Panc1 (cell line): ENCODE measurements around the gene SAP30BP. TPM values are rescaled to one million over a fixed set of nuclear protein-coding genes. Genes with fewer than 3 reads are reported as not detected.

Experiments used
- ATAC-seq: fragments of 200-7000 bp; cut with Tn5 transposase; 2 replicates; pipeline ENCODE4 v1.9.1; 2020; ENCODE audit warnings: mild to moderate bottlenecking, moderate library complexity
- Bru-seq: library from RNA; stranded (reverse); fragments of 400-500 nt; gene quantifications from one replicate; lab custom pipeline; 2021; lab: Mats Ljungman, UMichigan
- BruChase-seq, 2 experiments: library from RNA; stranded (reverse); fragments of 400-500 nt; gene quantifications; one replicate each; lab custom pipeline; 2021; lab: Mats Ljungman, UMichigan
- BruUV-seq: library from RNA; stranded (reverse); fragments of 400-500 nt; replicated peaks from 2 replicates; lab custom pipeline; 2021; lab: Mats Ljungman, UMichigan
- CTCF ChIA-PET: fragments of 300-600 bp; sonication (Branson Sonifier 250); formaldehyde crosslinking; loops from one replicate; lab custom pipeline; 2022; ENCODE audit warnings: antibody characterized with exemption; lab: Charles Lee
- POLR2A ChIA-PET: fragments of 300-600 bp; sonication (Branson Sonifier 250); formaldehyde crosslinking; loops from one replicate; lab custom pipeline; 2022; ENCODE audit warnings: antibody characterized with exemption; lab: Charles Lee
- DNase-seq: peaks from one replicate; pipeline ENCODE4 v3.0.0-alpha.2; 2010; ENCODE audit warnings: low read depth, low spot score
- H3K27ac ChIP-seq: 2 replicates; pipeline ENCODE4 v1.5.1; 2011; ENCODE audit warnings: mild to moderate bottlenecking, low read length, inconsistent platforms
- H3K27me3 ChIP-seq: fragments of 200-500 bp; sonication (Bioruptor generic); 2 replicates; pipeline ENCODE4 v1.6.0; 2014; ENCODE audit warnings: low read length, inconsistent platforms; ENCODE audit not compliant: control insufficient read depth, insufficient read depth
- H3K36me3 ChIP-seq: fragments of 200-500 bp; sonication (Bioruptor generic); 2 replicates; pipeline ENCODE4 v1.5.1; 2014; ENCODE audit warnings: inconsistent platforms, mild to moderate bottlenecking, low read length, moderate library complexity; ENCODE audit not compliant: control insufficient read depth, insufficient read depth
- H3K4me1 ChIP-seq: 2 replicates; pipeline ENCODE4 v1.5.1; 2011; ENCODE audit warnings: inconsistent platforms, mild to moderate bottlenecking, low read length, moderate library complexity; ENCODE audit not compliant: control insufficient read depth, insufficient read depth
- H3K4me3 ChIP-seq, 2 experiments: 2 replicates each; pipeline ENCODE4 v1.5.1; 2011 to 2012; ENCODE audit warnings: low read depth in 2 of 2, low read length in 2 of 2, mild to moderate bottlenecking in 2 of 2, inconsistent platforms in 1 of 2, moderate library complexity in 1 of 2
- H3K9me3 ChIP-seq: fragments of 200-500 bp; sonication (Bioruptor generic); 2 replicates; pipeline ENCODE4 v1.5.1; 2014; ENCODE audit warnings: low read depth, mild to moderate bottlenecking, inconsistent platforms, low read length, moderate library complexity; ENCODE audit not compliant: control insufficient read depth, insufficient read depth
- CTCF ChIP-seq: fragments of 450-650 bp; IDR thresholded peaks from 2 replicates; pipeline ENCODE4 v1.5.1; 2017; ENCODE audit warnings: mild to moderate bottlenecking
- POLR2AphosphoS5 ChIP-seq: IDR thresholded peaks from 2 replicates; pipeline ENCODE4 v1.6.1; 2012; ENCODE audit warnings: mild to moderate bottlenecking, low read depth, low read length, moderate library complexity
- SIN3A ChIP-seq: IDR thresholded peaks from 2 replicates; pipeline ENCODE4 v1.6.1; 2012; ENCODE audit warnings: low read depth, mild to moderate bottlenecking, low read length, moderate library complexity, borderline replicate concordance; ENCODE audit not compliant: insufficient read depth
- TCF7L2 ChIP-seq: IDR thresholded peaks from 2 replicates; pipeline ENCODE4 v1.6.1; 2011; ENCODE audit warnings: mild to moderate bottlenecking, low read depth, low read length, inconsistent platforms
- in situ Hi-C: cut with HindIII; loops from 2 replicates; pipeline ENCODE4 v1.10.0; 2016; ENCODE audit warnings: low sequenced_read_pairs, low pct_unique_long_range_greater_than_20kb
- intact Hi-C: fragments of 100-400 bp; cut with micrococcal nuclease; formaldehyde crosslinking; loops from one replicate; pipeline ENCODE4 v1.10.0; 2022; ENCODE audit not compliant: unreplicated experiment
- long read RNA-seq: library from polyadenylated mRNA; unstranded; transcript quantifications from one replicate; pipeline ENCODE4 v2.0.0, GENCODE V29; 2021; ENCODE audit not compliant: unreplicated experiment
- polyA plus RNA-seq: library from polyadenylated mRNA; unstranded; fragments of >200 nt; gene quantifications from one replicate; pipeline ENCODE4 v1.2.1, GENCODE V29; 2012; ENCODE audit warnings: missing spikeins; ENCODE audit not compliant: insufficient read length
- total RNA-seq: library from RNA; stranded (reverse); gene quantifications from one replicate; pipeline ENCODE4 v1.2.1, GENCODE V29; 2021; ENCODE audit not compliant: unreplicated experiment
- TF ChIP-seq, protein P1 (sequence below), 2 experiments: IDR thresholded peaks; 2 replicates each; pipeline ENCODE4 v1.6.1; 2011 to 2012; ENCODE audit warnings: low read depth in 2 of 2, control low read depth in 1 of 2, low read length in 1 of 2, mild to moderate bottlenecking in 1 of 2, moderate library complexity in 1 of 2; ENCODE audit not compliant: insufficient read depth in 1 of 2

Gene SAP30BP
- total RNA-seq (138 TPM), Bru-seq, nascent RNA (percentile 94 among the genes with signal in this experiment), BruChase-seq, experiment 1, labeled RNA remaining after a 2-hour chase (percentile 86 among the genes with signal in this experiment), BruChase-seq, experiment 2, labeled RNA remaining after a 6-hour chase (percentile 87 among the genes with signal in this experiment)
- polyA plus RNA-seq: 89.8 TPM
- long read RNA-seq, transcript SAP30BP-225 (11 exons, 2,722 nt): major isoform, 119 of 187 reads
- long read RNA-seq, partial matches to known transcripts: 14 of 187 reads
- long read RNA-seq, other reads (novel, unspliced or antisense): 38 of 187 reads

- TSS peak; percentile 93 for BruUV-seq
- POLR2A ChIA-PET: interaction anchor here (0.5 to 0.9 kb wide), 3 partner anchors 81 to 119 kb away, joined by 3 to 8 read pairs (median 3); no protein-coding TSS in a partner anchor
- ATAC-seq (peak; percentile 100), DNase-seq (peak; percentile 89)
- Histone ChIP-seq H3K9me3 (no peaks in the 10 kb centered on the region), H3K27ac (peak within 1 kb of the TSS; percentile 97), H3K4me1 (peaks cover 22% of the 10 kb centered on the region), H3K4me3 (peak within 1 kb of the TSS; percentile 97 to 98), H3K27me3 (no peaks in the 10 kb centered on the region), H3K36me3 (peaks cover 36% of the 10 kb centered on the region)
- peak; percentile 91 for TF ChIP-seq POLR2AphosphoS5
- peak; percentile 56; the same call in 1 of the 2 replicates for TF ChIP-seq SIN3A
- no peak; the same call in 1 of the 2 replicates for TF ChIP-seq TCF7L2
- CTCF ChIA-PET: interaction anchor here (1.1 kb wide), 1 partner anchor 14 kb away, joined by 4 read pairs; no protein-coding TSS in a partner anchor
- in situ Hi-C loops: no loop called here
- intact Hi-C loops: no loop called here
Measured at GRCh38 chr17:75666959-75667790, at the start of gene SAP30BP, which contains the start of gene RECQL5. Gene SAP30BP (plus strand): TSS chr17:75667338. CDS start chr17:75667373, 35 bp downstream. Gene RECQL5 (minus strand): TSS chr17:75667154. CDS start chr17:75666557, 597 bp downstream.

DNA sequence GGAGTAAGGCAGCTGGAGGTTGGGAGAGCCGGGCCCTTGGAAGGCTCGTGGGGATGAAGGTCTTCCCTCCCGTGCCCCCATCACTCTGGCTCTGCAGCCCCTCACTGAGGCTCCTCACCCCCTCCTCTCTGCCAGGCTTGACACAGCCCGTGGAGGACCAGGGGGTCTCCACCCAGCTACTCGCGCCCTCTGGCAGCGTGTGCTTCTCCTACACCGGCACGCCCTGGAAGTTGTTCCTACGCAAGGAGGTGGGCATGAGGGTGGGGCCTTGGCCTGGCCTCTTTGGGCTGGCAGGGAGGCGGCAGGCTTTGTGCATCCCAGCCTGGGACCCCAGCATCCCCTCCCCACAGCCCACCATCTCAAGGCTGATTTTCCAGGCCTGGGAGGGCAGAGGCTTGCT, 49.5 kb upstream of the SAP30BP start:
- CTCF ChIA-PET: no interaction called here
- Histone ChIP-seq H3K36me3 (no peaks in the 10 kb centered on the region), H3K27ac (no peak overlapping the region), H3K9me3 (no peaks in the 10 kb centered on the region), H3K27me3 (no peaks in the 10 kb centered on the region), H3K4me3 (no peak overlapping the region), H3K4me1 (no peaks in the 10 kb centered on the region)
- intact Hi-C loops (no loop called here), in situ Hi-C loops (no loop called here)
- no TSS peak for BruUV-seq
- no peak for DNase-seq
- POLR2A ChIA-PET: interaction anchor here (0.9 kb wide), 1 partner anchor 24 kb away, joined by 16 read pairs; no protein-coding TSS in a partner anchor
- TF ChIP-seq, protein P1, sequence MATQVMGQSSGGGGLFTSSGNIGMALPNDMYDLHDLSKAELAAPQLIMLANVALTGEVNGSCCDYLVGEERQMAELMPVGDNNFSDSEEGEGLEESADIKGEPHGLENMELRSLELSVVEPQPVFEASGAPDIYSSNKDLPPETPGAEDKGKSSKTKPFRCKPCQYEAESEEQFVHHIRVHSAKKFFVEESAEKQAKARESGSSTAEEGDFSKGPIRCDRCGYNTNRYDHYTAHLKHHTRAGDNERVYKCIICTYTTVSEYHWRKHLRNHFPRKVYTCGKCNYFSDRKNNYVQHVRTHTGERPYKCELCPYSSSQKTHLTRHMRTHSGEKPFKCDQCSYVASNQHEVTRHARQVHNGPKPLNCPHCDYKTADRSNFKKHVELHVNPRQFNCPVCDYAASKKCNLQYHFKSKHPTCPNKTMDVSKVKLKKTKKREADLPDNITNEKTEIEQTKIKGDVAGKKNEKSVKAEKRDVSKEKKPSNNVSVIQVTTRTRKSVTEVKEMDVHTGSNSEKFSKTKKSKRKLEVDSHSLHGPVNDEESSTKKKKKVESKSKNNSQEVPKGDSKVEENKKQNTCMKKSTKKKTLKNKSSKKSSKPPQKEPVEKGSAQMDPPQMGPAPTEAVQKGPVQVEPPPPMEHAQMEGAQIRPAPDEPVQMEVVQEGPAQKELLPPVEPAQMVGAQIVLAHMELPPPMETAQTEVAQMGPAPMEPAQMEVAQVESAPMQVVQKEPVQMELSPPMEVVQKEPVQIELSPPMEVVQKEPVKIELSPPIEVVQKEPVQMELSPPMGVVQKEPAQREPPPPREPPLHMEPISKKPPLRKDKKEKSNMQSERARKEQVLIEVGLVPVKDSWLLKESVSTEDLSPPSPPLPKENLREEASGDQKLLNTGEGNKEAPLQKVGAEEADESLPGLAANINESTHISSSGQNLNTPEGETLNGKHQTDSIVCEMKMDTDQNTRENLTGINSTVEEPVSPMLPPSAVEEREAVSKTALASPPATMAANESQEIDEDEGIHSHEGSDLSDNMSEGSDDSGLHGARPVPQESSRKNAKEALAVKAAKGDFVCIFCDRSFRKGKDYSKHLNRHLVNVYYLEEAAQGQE (IDR thresholded peaks at IDR 0.05; ENCODE audit: insufficient read depth in 1 of 2, low read depth in 2 of 2, low read length in 1 of 2): no peak
- TF ChIP-seq CTCF (no peak), TCF7L2 (no peak), SIN3A (no peak), POLR2AphosphoS5 (no peak)
- no peak for ATAC-seq
